GM18502 (cell line): ENCODE measurements around the gene ATP5ME.
"Not testable (repeated sequence)": the region's sequence is repeated elsewhere in the genome, so short reads cannot be mapped to it uniquely, and the experiment has no call there.

Experiments used
- ATAC-seq: cut with Tn5 transposase; IDR thresholded peaks from one replicate; pipeline ENCODE4 v1.9.1; 2021; ENCODE audit warnings: mild to moderate bottlenecking; ENCODE audit not compliant: unreplicated experiment, poor library complexity

The ATP5ME gene

DNA sequence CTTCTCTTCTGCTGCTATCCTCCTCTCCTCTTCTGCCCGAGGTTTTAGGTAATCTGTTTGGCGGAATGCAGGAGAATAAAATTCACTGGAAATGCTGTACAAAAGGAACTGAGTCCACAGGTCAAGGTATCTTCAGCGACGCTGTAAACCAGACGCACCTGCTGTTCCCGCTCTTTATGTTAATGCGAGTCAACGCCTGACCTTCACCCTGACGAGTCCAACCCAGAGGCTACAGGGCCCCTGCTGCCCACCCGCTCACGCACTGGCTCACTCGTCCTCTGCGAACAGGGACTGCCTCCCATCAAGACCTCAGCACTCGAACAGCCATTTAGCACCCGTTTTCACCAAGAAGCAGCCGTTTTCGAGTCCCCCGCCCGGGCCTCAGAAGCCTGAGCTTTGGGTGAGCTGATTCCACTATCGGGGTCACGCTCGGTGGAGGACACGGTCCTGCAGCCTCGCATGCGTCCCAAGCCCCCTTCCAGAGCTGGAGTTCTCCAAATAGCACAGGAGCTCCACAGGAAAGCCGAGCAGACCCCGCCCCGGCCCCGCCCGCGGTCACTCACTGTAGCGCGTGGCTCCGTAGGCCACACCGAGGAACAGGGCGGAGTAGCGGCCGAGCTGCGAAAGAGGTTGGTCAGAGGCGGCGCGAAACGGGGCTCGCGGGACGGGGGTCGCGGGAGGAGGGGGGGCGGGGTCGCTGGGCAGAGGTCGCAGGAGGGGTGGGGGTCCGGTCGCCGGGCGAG lies 556 bp downstream of the ATP5ME start:
- ATAC-seq, result no peak

DNA sequence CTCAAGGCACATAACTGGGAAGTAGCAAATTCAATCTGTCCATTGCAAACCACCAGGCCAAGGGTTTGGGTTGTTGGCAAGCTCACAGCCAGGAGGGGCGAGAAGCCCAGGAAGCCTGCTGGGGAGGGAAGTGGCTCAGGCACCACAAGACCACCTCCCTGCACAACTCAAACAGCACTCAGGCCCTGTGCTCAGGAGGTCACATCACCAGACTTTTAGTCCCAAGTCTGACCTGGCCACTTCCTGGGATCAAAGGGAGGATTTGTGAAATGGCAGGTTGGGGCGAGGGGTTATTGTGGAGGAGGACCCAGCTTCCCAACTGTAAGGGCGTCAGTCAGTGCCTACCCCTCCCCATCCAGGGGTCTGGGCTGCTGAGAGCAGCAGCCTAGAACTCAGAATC lies 2.3 kb downstream of the ATP5ME start:
- ATAC-seq, result no peak

DNA sequence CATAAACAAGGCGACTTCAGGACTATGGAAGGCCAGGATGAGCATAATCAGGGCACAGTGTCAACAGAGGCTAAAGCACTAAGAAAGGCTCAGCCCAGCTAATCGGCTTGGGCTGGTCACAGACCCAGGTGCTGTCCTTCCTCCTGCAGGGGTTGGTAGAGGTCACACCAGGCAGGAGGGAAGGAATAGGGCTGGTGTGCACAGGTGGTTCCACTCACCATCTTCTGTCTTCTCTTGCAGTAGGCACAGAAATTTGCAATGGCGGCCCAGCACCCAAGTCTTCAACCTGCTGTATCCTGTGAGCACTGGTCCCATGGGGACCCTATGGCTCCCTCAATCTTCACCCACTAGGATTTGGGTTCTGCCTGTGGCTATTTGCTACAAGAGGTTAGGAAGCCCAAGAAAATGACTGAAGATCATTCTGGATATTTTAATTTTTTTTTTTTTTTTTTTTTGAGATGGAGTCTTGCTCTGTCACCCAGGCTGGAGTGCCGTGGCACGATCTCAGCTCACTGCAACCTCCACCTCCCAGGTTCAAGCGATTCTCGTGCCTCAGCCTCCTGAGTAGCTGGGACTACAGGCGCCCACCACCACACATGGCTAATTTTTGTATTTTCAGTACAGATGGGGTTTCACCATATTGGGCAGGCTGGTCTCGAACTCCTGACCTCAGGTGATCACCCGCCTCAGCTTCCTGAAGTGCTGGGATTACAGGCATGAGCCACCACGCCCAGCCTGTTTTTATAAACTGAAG lies 4.1 kb downstream of the ATP5ME start:
- not testable (repeated sequence) for ATAC-seq

DNA sequence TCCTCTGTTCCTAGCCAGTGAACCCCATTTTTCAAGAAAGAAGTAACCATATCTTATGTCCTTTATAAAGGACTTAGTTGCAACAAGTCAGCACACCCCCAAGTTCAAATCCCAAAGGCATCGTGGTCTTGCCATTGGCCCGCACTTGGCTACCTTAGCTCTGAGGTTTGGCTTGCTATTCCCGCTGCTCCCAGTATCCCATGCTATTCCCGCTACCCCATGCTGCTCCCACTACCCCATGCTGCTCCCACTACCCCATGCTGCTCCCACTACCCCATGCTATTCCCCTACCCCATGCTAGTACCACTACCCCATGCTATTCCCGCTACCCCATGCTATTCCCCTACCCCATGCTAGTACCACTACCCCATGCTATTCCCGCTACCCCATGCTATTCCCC lies 5.9 kb downstream of the ATP5ME start:
- ATAC-seq, result not testable (repeated sequence)

DNA sequence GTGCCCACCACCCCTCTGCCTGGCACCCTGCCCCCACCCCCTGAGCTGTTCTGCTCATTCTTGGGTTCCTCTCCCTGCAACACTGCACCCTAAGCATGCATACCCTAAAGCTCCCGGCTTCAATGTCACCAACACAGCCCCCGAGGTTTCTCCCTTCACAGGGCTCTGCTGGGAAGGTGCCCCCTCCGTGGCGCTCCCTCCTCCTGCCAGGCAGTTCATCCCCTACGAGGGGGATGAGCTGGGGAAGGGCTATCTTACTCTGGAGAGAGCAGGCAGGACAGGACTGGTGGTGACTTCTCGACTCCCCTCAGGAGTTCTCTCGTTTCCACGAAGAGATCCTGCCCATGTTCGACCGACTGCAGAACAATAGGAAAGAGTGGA lies 6.5 kb downstream of the ATP5ME start:
- no peak for ATAC-seq

DNA sequence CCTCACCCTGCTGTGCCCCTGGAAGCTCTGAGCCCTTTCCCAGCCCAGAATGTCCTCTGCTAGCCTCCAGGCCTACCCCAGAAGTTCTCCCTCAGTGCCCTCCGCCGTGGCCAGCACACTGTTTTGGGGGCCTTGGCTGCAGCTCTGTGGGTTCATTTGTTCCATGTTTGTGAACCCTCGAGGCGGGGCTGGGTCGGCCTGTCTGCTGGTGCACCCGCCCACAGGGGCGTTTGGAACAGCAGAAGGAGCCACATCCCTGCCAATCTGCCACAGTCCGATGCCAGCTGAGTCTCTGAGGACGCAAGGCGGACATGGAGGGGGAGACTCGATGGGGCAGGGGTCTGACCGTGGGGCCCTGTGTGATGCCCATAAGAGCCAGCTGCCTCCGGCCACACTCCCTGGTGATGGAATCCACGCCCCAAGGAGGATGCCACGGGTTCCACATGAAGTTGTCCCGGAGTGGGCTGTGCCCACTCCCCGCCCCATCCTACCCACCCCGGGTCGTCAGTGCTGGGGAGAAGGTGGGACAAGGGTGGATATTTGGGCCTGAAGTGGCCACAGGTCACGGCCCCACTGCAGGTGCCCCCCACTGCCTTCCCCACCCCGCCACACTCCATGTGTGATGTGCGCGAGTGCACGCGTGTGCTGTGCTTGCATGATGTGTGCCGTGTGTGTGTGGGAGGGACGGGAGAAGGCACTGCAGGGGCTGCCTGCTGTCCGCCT lies 7.1 kb downstream of the ATP5ME start:
- ATAC-seq, result no peak

DNA sequence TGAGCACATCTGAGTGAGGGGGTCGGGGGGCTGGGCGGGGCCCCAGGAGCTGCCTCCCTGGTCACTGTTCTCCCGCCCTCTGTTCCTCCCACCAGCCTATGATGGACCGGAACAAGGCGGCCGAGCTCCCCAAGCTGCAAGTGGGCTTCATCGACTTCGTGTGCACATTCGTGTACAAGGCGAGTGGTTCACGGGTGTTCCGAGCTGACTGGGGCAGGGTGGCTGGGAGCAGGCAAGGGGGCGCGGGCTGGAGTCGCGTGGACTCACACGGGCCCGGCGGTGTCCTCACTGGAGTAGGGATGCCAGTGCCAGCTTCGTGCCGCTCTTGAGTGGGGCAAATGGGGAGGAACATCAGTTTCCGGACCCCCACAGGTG lies 7.7 kb downstream of the ATP5ME start:
- ATAC-seq, result no peak

DNA sequence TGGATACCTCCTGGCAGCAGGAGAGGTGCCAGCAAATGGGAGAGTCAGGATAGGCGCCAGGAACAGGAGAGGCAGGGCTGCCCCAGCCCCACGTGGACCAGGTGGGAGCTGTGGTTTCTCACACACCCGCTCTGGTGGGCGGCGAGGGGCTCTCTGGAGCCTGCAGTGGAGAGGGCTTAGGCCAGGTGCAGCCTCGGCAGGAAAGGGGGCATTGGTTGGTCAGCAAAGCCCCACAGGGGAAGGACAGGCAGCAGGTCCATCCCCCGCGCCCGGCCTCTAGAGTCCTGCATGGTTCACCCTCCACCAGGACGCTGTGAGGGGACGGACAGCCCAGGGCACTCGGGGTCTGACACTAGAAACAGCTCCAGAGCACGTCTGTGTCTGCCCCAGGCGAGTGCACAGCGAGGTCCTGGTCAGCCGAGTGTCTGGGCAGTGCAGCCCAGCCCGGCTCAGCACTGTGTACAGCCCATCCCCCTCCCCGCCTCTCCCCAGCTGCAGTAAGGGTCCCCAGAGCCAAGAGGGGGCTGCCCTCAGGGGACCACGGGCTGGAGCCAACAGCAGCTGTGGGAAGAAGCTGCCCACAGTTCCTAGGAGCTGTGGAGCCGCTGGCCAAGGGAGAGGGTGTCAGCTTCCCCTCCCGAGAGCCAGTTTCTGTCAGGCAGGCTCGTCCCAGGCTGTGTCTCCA lies 8.2 kb downstream of the ATP5ME start:
- ATAC-seq, result no peak

DNA sequence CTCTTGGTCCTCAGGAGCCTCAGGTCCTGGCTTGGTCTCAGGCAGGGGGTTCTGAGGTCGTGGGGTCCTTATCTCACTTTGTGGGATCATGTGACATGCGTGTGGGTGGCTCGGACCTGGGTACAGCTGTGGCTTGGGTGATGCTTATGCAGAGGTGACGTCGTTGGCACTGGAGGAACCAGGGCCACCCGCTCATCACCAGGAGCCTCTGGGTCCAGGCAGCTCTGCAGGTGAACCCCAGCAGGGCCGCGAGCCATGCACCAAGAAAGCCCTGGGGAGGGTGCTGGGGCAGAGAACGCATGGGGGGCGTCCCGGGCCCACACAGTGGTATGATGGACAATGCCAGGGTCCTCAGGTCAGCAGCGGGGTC lies 8.7 kb downstream of the ATP5ME start:
- no peak for ATAC-seq

DNA sequence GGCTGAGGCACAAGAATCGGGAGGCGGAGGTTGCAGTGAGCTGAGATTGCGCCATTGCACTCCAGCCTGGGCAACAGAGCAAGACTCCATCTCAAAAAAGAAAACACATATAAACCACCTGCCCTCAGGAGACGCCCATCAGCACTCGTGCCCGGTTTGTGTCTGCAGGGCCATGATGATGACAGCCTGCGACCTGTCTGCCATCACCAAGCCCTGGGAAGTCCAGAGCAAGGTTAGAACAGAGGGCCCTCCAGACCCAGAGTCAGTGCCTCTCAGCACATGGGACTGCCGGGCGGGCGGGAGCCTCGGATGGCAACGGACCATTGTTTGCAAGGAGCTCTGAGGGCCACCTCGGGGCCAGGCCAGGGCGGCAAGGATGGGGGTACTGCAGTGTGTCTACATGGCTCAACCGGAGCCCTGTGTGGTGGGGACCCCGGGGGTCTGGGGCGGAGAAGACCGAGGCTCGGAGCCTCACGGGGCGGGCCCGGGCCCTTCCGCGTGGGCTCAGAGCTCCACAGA lies 9.3 kb downstream of the ATP5ME start:
- no peak for ATAC-seq

DNA sequence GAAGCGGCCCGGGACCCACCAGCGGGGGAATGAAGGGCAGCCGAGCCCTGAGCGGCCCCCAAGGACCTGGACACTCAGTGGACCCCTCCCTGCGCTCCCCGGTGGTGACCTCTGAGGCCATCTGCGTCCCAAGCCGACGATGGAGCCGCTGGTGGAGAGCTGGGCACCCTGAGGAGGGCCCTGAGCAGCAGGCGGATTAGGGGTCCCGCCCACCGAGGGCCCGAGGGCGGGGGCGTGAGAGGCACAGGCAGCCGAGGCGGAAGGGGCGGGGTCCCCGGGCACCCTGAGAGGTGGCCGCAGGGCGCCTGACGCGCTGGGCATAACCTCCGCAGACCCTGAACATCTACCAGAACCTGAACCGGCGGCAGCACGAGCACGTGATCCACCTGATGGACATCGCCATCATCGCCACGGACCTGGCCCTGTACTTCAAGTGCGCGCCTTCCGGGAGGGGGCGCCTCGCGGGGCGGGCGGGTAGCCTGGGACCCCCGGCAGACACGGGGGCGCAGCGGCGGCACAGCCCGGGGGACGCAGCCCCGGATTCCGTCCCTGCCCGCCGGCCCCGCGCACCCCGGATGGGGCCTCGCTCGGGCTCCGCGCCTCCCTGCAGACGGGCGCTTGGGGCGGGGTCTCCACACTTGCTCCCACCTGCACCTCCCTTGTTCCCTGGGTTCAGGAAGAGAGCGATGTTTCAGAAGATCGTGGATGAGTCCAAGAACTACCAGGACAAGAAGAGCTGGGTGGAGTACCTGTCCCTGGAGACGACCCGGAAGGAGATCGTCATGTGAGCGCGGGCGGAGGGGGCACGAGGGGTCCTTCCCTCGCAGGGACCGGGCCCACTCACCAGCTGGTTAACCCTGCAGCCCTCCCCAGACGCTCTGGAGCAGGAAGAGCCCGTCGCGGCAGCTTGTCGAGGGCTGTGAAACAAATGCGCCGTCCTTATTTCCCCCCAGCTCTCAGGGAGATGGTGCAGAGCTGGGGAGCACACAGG lies 10.3 kb downstream of the ATP5ME start:
- peak; percentile 63 for ATAC-seq

DNA sequence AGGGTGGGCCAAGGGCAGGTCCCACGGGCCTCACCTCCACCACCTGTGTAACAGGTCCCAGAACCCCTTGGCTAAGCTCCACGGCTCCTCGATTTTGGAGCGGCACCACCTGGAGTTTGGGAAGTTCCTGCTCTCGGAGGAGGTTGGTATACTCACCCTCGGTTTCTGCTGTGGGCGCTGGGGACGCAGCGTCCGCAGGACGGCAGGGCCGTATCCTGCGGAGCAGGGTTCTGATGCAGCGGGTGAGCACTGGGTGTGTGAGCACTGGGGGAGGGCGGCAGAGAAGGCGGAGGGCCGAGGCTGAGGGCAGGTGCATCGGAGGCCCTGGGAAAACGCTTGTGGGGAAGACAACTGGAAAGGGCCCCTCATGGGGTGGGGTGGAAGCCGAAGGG lies 11.0 kb downstream of the ATP5ME start:
- no peak for ATAC-seq

DNA sequence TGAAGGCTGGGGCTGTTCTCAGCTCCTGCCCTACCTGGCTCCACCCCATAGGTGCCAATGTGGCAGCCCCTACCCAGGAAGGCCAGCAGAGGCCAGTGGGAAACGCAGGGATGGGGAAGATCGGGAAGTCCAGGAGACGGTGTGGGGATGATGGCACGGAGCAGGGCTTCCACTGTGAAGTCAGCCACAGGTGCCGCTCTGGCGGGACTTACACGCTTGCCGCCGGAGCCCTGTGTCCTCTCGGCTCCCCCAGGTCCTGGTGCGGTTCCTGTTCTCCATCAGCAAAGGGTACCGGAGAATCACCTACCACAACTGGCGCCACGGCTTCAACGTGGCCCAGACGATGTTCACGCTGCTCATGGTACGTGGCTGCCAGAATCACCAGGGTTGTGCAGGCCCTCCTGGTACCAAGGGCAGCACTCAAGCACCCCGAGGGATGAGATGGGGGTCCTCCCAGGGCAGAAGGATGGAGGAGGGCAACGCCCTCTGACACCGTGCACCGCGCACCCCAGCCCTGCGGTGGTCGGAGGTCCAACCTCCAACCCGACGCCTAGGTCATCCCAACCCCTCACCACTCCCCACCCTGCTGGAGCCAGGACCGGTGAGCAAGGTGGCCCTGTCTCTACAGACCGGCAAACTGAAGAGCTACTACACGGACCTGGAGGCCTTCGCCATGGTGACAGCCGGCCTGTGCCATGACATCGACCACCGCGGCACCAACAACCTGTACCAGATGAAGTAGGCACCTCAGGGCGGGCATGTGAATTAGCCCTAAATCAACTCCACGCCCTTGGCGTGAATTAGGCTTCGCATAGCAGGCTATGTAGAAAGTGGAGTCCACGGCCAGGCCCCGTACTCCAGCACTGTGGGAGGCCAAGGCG lies 12.0 kb downstream of the ATP5ME start:
- no peak for ATAC-seq

DNA sequence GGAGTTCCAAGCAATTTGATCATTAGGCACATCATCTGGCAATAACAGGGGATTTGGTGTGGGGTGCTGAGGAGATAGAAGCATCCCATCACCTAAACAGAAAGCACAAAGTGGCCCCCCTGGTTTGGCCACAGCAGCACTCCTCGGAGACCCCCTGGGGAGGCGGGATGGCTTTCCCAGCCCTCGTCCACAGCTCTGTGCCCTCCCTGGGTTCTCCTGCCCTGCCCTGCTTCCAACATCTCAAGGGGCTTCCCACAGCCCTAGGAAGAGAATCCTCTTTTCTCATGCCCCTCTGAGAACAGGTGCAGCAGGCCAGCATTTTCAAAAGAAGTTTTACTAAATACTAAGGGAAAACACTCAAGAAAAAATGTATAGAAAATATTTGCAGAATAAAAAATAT lies 12.8 kb downstream of the ATP5ME start:
- no peak for ATAC-seq

DNA sequence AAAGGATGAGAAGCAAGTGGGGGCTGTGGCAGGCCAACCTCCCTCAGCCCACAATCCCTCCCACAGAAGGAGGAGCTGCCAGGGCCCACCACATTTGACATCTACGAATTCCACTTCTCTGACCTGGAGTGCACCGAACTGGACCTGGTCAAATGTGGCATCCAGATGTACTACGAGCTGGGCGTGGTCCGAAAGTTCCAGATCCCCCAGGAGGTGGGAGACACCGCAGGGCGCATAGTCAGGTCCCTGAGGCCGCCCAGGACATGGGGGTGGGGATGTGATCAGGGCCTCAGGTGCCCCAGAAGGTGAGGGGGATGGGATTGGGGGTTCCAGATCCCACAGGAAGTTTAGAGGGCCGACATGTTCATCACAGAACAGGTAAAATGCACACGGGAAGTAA lies 13.7 kb downstream of the ATP5ME start:
- no peak for ATAC-seq

DNA sequence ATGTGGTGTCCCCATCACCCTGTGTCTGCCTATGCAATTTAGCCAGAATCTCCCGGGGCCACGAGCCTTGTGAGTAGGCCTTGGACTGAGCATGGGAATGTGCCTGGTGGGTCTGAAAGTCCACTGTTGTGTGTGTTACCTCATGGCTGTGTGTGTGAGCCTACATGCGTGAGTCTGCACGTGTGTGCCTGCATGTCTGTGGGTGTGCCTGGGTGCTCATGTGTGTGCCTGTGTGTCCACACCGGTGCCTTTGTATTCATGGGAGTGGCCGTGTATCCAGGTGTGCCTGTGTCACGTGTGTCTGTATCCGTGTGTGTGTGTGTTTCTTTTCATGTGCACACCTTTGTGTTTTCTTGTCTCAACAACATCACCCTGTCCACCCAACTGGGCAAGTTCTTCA lies 14.2 kb downstream of the ATP5ME start:
- ATAC-seq, result no peak

DNA sequence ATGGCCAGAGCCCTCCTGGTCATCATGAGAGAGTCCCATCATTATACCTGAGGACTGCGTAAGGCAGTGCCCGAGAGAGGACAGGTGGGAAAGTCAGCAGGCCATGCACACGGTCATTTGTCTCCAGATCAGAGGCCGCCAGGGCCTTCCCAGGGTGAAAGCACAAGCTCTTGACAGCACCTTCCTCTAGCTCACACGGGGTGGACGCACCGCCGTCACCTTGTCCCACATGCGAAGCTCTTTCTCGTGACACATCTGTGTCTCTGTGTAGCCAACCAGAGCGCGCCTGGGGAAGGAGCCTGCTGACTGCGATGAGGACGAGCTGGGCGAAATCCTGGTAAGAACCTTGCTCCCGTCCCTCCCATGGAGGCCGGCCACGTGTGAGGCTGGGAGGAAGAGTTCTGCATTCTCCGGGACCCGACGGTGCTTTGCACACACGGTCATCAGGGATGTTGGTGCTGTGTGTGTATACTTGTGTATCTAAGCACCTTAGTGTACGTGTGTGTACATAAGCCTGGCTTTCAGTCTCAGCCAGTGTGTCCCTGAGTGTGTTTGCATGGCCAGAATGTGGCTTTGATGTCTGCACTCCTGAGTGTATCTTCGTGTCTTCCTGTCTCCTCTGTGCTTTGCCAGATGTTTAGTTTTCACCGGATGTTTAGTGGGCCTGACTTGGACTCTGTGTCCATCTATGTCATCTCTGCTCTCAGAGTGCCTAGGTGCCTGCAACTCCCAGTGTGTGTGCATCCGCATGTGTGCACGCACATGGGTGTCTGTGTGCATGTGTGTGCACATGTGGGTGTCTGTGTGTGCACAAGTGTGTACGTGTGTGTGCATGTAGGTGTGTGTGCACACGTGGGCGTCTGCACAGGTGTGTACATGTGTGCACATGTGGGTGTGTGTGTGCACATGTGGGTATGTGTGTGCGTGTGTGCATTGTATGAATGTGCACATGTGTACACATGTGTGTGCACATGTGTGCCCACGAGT lies 15.1 kb downstream of the ATP5ME start:
- no peak for ATAC-seq
